ENCODE data around the gene TAX1BP1. TPM values are rescaled to one million over a fixed set of nuclear protein-coding genes. Genes with fewer than 3 reads are reported as not detected.

TAX1BP1 gene
- total RNA-seq, 6 donors from 2014 or later: 66.8 to 175 (median 100) TPM

DNA sequence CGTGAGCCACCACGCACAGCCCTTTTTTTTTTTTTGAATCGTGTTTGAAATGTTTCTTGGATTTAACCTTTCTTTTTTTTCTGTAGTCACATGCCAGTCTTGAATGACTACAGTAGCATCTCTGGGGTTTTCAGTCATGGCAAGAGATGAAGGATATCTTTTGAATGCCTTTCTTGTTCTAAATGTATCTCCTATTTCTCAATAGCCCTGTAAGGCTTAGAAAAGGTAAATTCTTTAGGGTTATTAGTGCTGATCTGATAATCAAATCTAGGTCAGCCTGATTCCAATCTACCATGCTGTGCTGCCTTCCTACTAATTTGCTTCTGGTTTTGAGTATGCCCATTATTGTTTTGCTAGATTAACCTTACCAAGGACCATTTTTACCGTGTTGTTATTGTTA lies 70.2 kb downstream of the TAX1BP1 start:
- H3K27ac ChIP-seq: no peak overlapping the region
- peaks cover 0 to 14% (median 1%) of the 10 kb centered on the region in 4 donors for H3K36me3 ChIP-seq
- WGBS, 2 donors: 91 to 92% methylated on average over 4 of the region's 4 CpGs
- H3K9me3 ChIP-seq: no peaks in the 10 kb centered on the region
- no peak overlapping the region for H3K4me3 ChIP-seq
- peaks cover 0 to 8% (median 3%) of the 10 kb centered on the region in 4 donors for H3K4me1 ChIP-seq
- DNase-seq (no peak), ATAC-seq (ENCODE audit: low FRiP score in 2 of 2) (no peak)
- no peaks in the 10 kb centered on the region for H3K27me3 ChIP-seq
- TF ChIP-seq EP300 (IDR thresholded peaks at IDR 0.05) (no peak), POLR2AphosphoS5 (IDR thresholded peaks at IDR 0.05) (no peak), POLR2A (IDR thresholded peaks at IDR 0.05) (no peak)
- TF ChIP-seq, protein P1, sequence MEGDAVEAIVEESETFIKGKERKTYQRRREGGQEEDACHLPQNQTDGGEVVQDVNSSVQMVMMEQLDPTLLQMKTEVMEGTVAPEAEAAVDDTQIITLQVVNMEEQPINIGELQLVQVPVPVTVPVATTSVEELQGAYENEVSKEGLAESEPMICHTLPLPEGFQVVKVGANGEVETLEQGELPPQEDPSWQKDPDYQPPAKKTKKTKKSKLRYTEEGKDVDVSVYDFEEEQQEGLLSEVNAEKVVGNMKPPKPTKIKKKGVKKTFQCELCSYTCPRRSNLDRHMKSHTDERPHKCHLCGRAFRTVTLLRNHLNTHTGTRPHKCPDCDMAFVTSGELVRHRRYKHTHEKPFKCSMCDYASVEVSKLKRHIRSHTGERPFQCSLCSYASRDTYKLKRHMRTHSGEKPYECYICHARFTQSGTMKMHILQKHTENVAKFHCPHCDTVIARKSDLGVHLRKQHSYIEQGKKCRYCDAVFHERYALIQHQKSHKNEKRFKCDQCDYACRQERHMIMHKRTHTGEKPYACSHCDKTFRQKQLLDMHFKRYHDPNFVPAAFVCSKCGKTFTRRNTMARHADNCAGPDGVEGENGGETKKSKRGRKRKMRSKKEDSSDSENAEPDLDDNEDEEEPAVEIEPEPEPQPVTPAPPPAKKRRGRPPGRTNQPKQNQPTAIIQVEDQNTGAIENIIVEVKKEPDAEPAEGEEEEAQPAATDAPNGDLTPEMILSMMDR (IDR thresholded peaks at IDR 0.05): no peak

DNA sequence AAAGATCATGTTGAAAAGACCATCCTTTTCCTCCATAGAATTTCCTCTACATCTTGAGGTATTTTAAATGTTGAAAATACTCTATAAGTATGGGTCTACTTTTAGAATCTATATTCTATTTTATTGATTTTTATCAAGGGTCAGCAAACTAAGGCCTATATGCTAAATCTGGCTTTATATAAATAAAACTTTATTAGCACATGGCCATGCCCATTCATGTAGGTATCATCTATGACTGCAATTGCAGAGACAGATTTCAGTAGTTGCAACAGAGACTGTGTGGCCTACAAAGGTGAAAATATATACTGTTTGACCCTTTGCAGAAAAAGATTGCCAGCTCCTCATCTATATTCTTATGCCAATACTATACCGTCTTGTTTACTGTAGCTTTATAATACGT lies 72.7 kb downstream of the TAX1BP1 start:
- DNase-seq (no peak), ATAC-seq (ENCODE audit: low FRiP score in 2 of 2) (no peak)
- Histone ChIP-seq H3K9me3 (no peaks in the 10 kb centered on the region), H3K27ac (no peak overlapping the region), H3K27me3 (no peaks in the 10 kb centered on the region), H3K4me3 (no peak overlapping the region), H3K4me1 (peaks cover 0 to 8% (median 3%) of the 10 kb centered on the region in 4 donors), H3K36me3 (peaks cover 0 to 35% (median 9%) of the 10 kb centered on the region in 4 donors)
- TF ChIP-seq, protein P1 (IDR thresholded peaks at IDR 0.05): no peak
- no peak for TF ChIP-seq POLR2AphosphoS5 (IDR thresholded peaks at IDR 0.05)
- no peak for TF ChIP-seq POLR2A (IDR thresholded peaks at IDR 0.05)
- TF ChIP-seq EP300 (IDR thresholded peaks at IDR 0.05): no peak
- 82 to 91% methylated on average over 2 of the region's 2 CpGs for WGBS, 2 donors

DNA sequence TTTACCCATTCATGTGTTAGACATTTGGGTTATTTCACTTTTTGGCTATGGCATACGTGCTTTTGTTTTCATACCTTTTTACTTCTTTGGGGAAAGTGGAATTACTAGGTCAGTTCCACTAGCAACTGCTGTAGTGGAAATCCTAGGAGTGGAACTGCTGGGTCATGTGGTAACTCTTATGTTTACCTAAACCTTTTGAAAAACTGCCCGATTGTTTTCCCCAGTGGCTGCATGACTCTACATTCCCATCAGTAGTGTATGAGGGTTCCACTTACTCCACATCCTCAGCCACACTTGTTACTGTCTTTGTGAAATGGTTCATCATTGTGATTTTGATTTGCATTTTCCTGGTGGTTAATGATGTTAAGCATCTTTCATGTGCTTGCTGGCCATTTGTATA lies 82.3 kb downstream of the TAX1BP1 start:
- H3K4me1 ChIP-seq: no peaks in the 10 kb centered on the region
- no peak for DNase-seq
- H3K9me3 ChIP-seq: no peaks in the 10 kb centered on the region
- peaks cover 0 to 28% (median 6%) of the 10 kb centered on the region in 4 donors for H3K36me3 ChIP-seq
- TF ChIP-seq, protein P1 (IDR thresholded peaks at IDR 0.05): no peak
- no peak for TF ChIP-seq POLR2A (IDR thresholded peaks at IDR 0.05)
- no peak for TF ChIP-seq POLR2AphosphoS5 (IDR thresholded peaks at IDR 0.05)
- TF ChIP-seq EP300 (IDR thresholded peaks at IDR 0.05): no peak
- H3K27ac ChIP-seq: no peak overlapping the region
- WGBS, 2 donors: 70 to 71% methylated on average over 2 of the region's 2 CpGs
- ATAC-seq (ENCODE audit: low FRiP score in 2 of 2): no peak
- H3K27me3 ChIP-seq: no peaks in the 10 kb centered on the region
- H3K4me3 ChIP-seq: no peak overlapping the region

DNA sequence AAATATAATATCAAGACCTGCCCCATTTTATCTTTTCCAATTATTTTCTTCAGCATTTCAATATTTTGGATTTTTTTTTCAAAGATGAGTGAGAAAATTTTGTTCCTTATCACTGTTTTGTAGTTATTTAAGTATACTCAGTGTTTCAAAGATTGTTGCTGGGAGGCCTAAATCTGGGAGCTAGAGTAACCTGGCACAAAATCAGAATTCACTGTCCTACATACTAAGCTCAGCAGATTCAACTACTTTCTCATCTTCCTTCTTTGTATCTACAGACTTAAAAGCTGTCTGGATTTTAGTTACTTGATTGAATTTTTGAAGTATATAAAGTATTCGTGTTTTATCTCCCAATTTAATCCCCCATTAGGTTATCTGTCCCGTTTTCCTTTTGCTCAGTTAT lies 85.9 kb downstream of the TAX1BP1 start:
- Histone ChIP-seq H3K4me3 (no peak overlapping the region), H3K36me3 (peaks cover 0 to 23% (median 6%) of the 10 kb centered on the region in 4 donors), H3K4me1 (no peaks in the 10 kb centered on the region), H3K27me3 (no peaks in the 10 kb centered on the region), H3K27ac (no peak overlapping the region), H3K9me3 (no peaks in the 10 kb centered on the region)
- no peak for ATAC-seq (ENCODE audit: low FRiP score in 2 of 2)
- WGBS, 2 donors: 82 to 89% methylated on average over 2 of the region's 2 CpGs
- DNase-seq: no peak
- TF ChIP-seq POLR2AphosphoS5 (IDR thresholded peaks at IDR 0.05) (no peak), POLR2A (IDR thresholded peaks at IDR 0.05) (no peak), EP300 (IDR thresholded peaks at IDR 0.05) (no peak)
- TF ChIP-seq, protein P1 (IDR thresholded peaks at IDR 0.05): no peak

DNA sequence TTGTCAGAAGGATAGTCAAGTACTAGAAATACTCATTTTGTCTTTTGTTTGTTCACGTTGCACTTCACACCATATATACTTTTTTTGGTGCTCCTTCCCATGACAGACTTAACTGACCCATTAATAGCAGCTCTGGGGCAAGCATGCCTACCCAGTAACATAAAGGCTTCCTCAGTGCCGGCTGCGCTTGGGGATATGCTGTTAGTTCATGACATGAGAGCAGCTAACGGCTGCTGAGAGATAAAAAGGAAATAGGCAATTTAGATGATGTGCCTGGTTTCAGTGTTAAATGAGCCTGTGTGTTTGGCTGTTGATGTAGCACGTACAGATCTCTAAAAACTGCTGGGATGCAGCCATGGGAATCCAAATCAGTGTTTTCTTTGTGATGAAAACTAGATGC lies 86.4 kb downstream of the TAX1BP1 start:
- H3K4me3 ChIP-seq: no peak overlapping the region
- 89 to 93% methylated on average over 5 of the region's 5 CpGs for WGBS, 2 donors
- H3K9me3 ChIP-seq: no peaks in the 10 kb centered on the region
- no peak overlapping the region for H3K27ac ChIP-seq
- no peaks in the 10 kb centered on the region for H3K27me3 ChIP-seq
- DNase-seq (no peak), ATAC-seq (ENCODE audit: low FRiP score in 2 of 2) (no peak)
- no peaks in the 10 kb centered on the region for H3K4me1 ChIP-seq
- TF ChIP-seq POLR2A (IDR thresholded peaks at IDR 0.05) (no peak), EP300 (IDR thresholded peaks at IDR 0.05) (no peak), POLR2AphosphoS5 (IDR thresholded peaks at IDR 0.05) (no peak)
- TF ChIP-seq, protein P1 (IDR thresholded peaks at IDR 0.05): no peak
- H3K36me3 ChIP-seq: peaks cover 0 to 23% (median 6%) of the 10 kb centered on the region in 4 donors
